Esophagus squamous epithelium (tissue), 4 donors: ENCODE data around the gene PADI3.
"Not testable (repeated sequence)": the region's sequence is repeated elsewhere in the genome, so short reads cannot be mapped to it uniquely, and the experiment has no call there.

Experiments used
- CTCF ChIP-seq, 6 experiments: fragments of 450-650 bp in 4 of 6; fragments of 200-600 bp in 2 of 6; sonication (generic) in 2 of 6; IDR thresholded peaks; one replicate each; pipeline ENCODE4 v1.5.1; 2016 to 2019; ENCODE audit warnings: antibody characterized with exemption in 6 of 6, mild to moderate bottlenecking in 4 of 6, moderate library complexity in 4 of 6
- POLR2A ChIP-seq, 4 donors: fragments of 450-650 bp; IDR thresholded peaks; one replicate each; pipeline ENCODE4 v1.6.1; 2017; ENCODE audit warnings: antibody characterized with exemption in 4 of 4, mild to moderate bottlenecking in 4 of 4, moderate library complexity in 3 of 4

GRCh38 chr1:17241011-17241779 lies 7.7 kb upstream of the PADI3 start:
- TF ChIP-seq CTCF, POLR2A (IDR thresholded peaks at IDR 0.05): not testable (repeated sequence)
